PC-9 (cell line): ENCODE measurements around the gene ELAVL4.

Experiments used
- CTCF ChIP-seq: fragments of 200-600 bp; sonication (generic); conservative IDR thresholded peaks from 2 replicates; pipeline ENCODE4 v1.6.1; 2017; ENCODE audit warnings: mixed run types, antibody characterized with exemption, mild to moderate bottlenecking, moderate library complexity
- EZH2 ChIP-seq: fragments of 200-600 bp; sonication (generic); IDR thresholded peaks from 2 replicates; pipeline ENCODE4 v1.8.0; 2017; ENCODE audit warnings: antibody characterized with exemption, low read depth

GRCh38 chr1:50251702-50252101 is 143.0 kb downstream of the ELAVL4 start:
- no peak for TF ChIP-seq CTCF
- no peak for TF ChIP-seq EZH2
